ENCODE data around the gene SLC16A9.

SLC16A9 gene

GRCh38 chr10:59706851-59707797, 2.5 kb downstream of the SLC16A9 start:
- TF ChIP-seq NFIC (IDR thresholded peaks at IDR 0.05) (no peak), TAF1 (IDR thresholded peaks at IDR 0.05; ENCODE audit: low read depth) (no peak), RAD21 (IDR thresholded peaks at IDR 0.05; ENCODE audit: low read depth) (no peak), CEBPB (IDR thresholded peaks at IDR 0.05) (no peak), ZBTB7A (IDR thresholded peaks at IDR 0.05; ENCODE audit: low read depth) (no peak), USF1 (IDR thresholded peaks at IDR 0.05) (no peak), TEAD4 (IDR thresholded peaks at IDR 0.05) (no peak), CREB1 (IDR thresholded peaks at IDR 0.05; ENCODE audit: low read depth) (no peak), TCF12 (IDR thresholded peaks at IDR 0.05; ENCODE audit: low read depth) (no peak), EP300 (IDR thresholded peaks at IDR 0.05; ENCODE audit: borderline replicate concordance) (no peak), EGR1 (IDR thresholded peaks at IDR 0.05) (no peak), YY1 (IDR thresholded peaks at IDR 0.05; ENCODE audit: low read depth) (no peak), MAX (IDR thresholded peaks at IDR 0.05) (no peak)

GRCh38 chr10:59705931-59706330, 3.7 kb downstream of the SLC16A9 start:
- no peak for TF ChIP-seq YY1 (IDR thresholded peaks at IDR 0.05; ENCODE audit: low read depth)
- no peak for TF ChIP-seq TEAD4 (IDR thresholded peaks at IDR 0.05)
- no peak for TF ChIP-seq EP300 (IDR thresholded peaks at IDR 0.05; ENCODE audit: borderline replicate concordance)
- TF ChIP-seq TAF1 (IDR thresholded peaks at IDR 0.05; ENCODE audit: low read depth): no peak
- no peak for TF ChIP-seq TCF12 (IDR thresholded peaks at IDR 0.05; ENCODE audit: low read depth)
- TF ChIP-seq NFIC (IDR thresholded peaks at IDR 0.05): no peak

GRCh38 chr10:59704630-59705029, 5.0 kb downstream of the SLC16A9 start:
- no peak for TF ChIP-seq TAF1 (IDR thresholded peaks at IDR 0.05; ENCODE audit: low read depth)
- no peak for TF ChIP-seq TEAD4 (IDR thresholded peaks at IDR 0.05)
- no peak for TF ChIP-seq EP300 (IDR thresholded peaks at IDR 0.05; ENCODE audit: borderline replicate concordance)
- TF ChIP-seq NFIC (IDR thresholded peaks at IDR 0.05): no peak
- no peak for TF ChIP-seq RAD21 (IDR thresholded peaks at IDR 0.05; ENCODE audit: low read depth)
- no peak for TF ChIP-seq MAX (IDR thresholded peaks at IDR 0.05)

- TF ChIP-seq RAD21 (IDR thresholded peaks at IDR 0.05; ENCODE audit: low read depth): no peak
- no peak for TF ChIP-seq REST (IDR thresholded peaks at IDR 0.05; ENCODE audit: low read depth)
- TF ChIP-seq FOXM1 (IDR thresholded peaks at IDR 0.05; ENCODE audit: borderline replicate concordance, low read depth): no peak
- no peak for TF ChIP-seq TEAD4 (IDR thresholded peaks at IDR 0.05)
- TF ChIP-seq TCF12 (IDR thresholded peaks at IDR 0.05; ENCODE audit: low read depth): no peak
- no peak for TF ChIP-seq ZBTB7A (IDR thresholded peaks at IDR 0.05; ENCODE audit: low read depth)
- no peak for TF ChIP-seq EGR1 (IDR thresholded peaks at IDR 0.05)
- TF ChIP-seq CREB1 (IDR thresholded peaks at IDR 0.05; ENCODE audit: low read depth): no peak
- no peak for TF ChIP-seq MAX (IDR thresholded peaks at IDR 0.05)
- no peak for TF ChIP-seq TAF1 (IDR thresholded peaks at IDR 0.05; ENCODE audit: low read depth)
- TF ChIP-seq YY1 (IDR thresholded peaks at IDR 0.05; ENCODE audit: low read depth): no peak
- no peak for TF ChIP-seq CEBPB (IDR thresholded peaks at IDR 0.05)
- no peak for TF ChIP-seq NFIC (IDR thresholded peaks at IDR 0.05)
- no peak for TF ChIP-seq USF1 (IDR thresholded peaks at IDR 0.05)
- TF ChIP-seq EP300 (IDR thresholded peaks at IDR 0.05; ENCODE audit: borderline replicate concordance): no peak
These were observed 7.3 kb downstream of the SLC16A9 start for GRCh38 chr10:59702347-59702746.

GRCh38 chr10:59700709-59701108, 8.9 kb downstream of the SLC16A9 start:
- TF ChIP-seq NFIC (IDR thresholded peaks at IDR 0.05) (no peak), USF1 (IDR thresholded peaks at IDR 0.05) (no peak)

GRCh38 chr10:59698326-59698725, 11.3 kb downstream of the SLC16A9 start:
- no peak for TF ChIP-seq TCF12 (IDR thresholded peaks at IDR 0.05; ENCODE audit: low read depth)
- TF ChIP-seq NFIC (IDR thresholded peaks at IDR 0.05): no peak
- no peak for TF ChIP-seq ZBTB7A (IDR thresholded peaks at IDR 0.05; ENCODE audit: low read depth)
- no peak for TF ChIP-seq MAX (IDR thresholded peaks at IDR 0.05)
- no peak for TF ChIP-seq RAD21 (IDR thresholded peaks at IDR 0.05; ENCODE audit: low read depth)
- no peak for TF ChIP-seq YY1 (IDR thresholded peaks at IDR 0.05; ENCODE audit: low read depth)
- no peak for TF ChIP-seq CEBPB (IDR thresholded peaks at IDR 0.05)
- TF ChIP-seq CREB1 (IDR thresholded peaks at IDR 0.05; ENCODE audit: low read depth): no peak
- TF ChIP-seq FOXM1 (IDR thresholded peaks at IDR 0.05; ENCODE audit: borderline replicate concordance, low read depth): no peak
- no peak for TF ChIP-seq TAF1 (IDR thresholded peaks at IDR 0.05; ENCODE audit: low read depth)
- no peak for TF ChIP-seq TEAD4 (IDR thresholded peaks at IDR 0.05)
- TF ChIP-seq EP300 (IDR thresholded peaks at IDR 0.05; ENCODE audit: borderline replicate concordance): no peak
- no peak for TF ChIP-seq EGR1 (IDR thresholded peaks at IDR 0.05)
- TF ChIP-seq REST (IDR thresholded peaks at IDR 0.05; ENCODE audit: low read depth): no peak
- TF ChIP-seq USF1 (IDR thresholded peaks at IDR 0.05): no peak

Data from Ishikawa (cell line).